COLO668 (cell line): ENCODE data around the gene SLC22A5.
A peak's percentile ranks its signal among the peaks of the same experiment; 100 is the strongest.
"Not testable (repeated sequence)": the region's sequence is repeated elsewhere in the genome, so short reads cannot be mapped to it uniquely, and the experiment has no call there.

Experiments
- DNase-seq: peaks from one replicate; lab custom pipeline; 2025; ENCODE audit not compliant: unreplicated experiment; lab: John Stamatoyannopoulos, UW

The SLC22A5 gene

GRCh38 chr5:132411304-132412013, 41.9 kb downstream of the SLC22A5 start:
- peak; percentile 31 for DNase-seq

- no peak for DNase-seq
Observed at GRCh38 chr5:132413567-132413966, 44.1 kb downstream of the SLC22A5 start.

GRCh38 chr5:132414634-132415378, 45.3 kb downstream of the SLC22A5 start:
- no peak for DNase-seq

- DNase-seq = not testable (repeated sequence)
Observed at GRCh38 chr5:132415516-132415915, 46.0 kb downstream of the SLC22A5 start.

GRCh38 chr5:132416306-132417009, 46.9 kb downstream of the SLC22A5 start:
- no peak for DNase-seq

GRCh38 chr5:132417010-132417439, 47.5 kb downstream of the SLC22A5 start:
- DNase-seq = no peak

- no peak for DNase-seq
Observed at GRCh38 chr5:132417461-132417860, 48.0 kb downstream of the SLC22A5 start.

GRCh38 chr5:132417889-132418485, 48.5 kb downstream of the SLC22A5 start:
- DNase-seq = no peak

- no peak for DNase-seq
Observed at GRCh38 chr5:132418881-132419280, 49.4 kb downstream of the SLC22A5 start.

GRCh38 chr5:132419502-132420468, 50.3 kb downstream of the SLC22A5 start:
- peak; percentile 55 for DNase-seq

- DNase-seq = no peak
Observed at GRCh38 chr5:132420706-132421272, 51.3 kb downstream of the SLC22A5 start.

GRCh38 chr5:132421462-132421861, 52.0 kb downstream of the SLC22A5 start:
- DNase-seq = no peak

- DNase-seq = no peak
Observed at GRCh38 chr5:132422720-132423437, 53.4 kb downstream of the SLC22A5 start.

- no peak for DNase-seq
Observed at GRCh38 chr5:132423438-132423898, 54.0 kb downstream of the SLC22A5 start.

- DNase-seq = no peak
Observed at GRCh38 chr5:132424167-132424880, 54.8 kb downstream of the SLC22A5 start.

GRCh38 chr5:132425009-132425937, 55.8 kb downstream of the SLC22A5 start:
- DNase-seq = no peak

GRCh38 chr5:132425975-132426524, 56.5 kb downstream of the SLC22A5 start:
- DNase-seq = no peak
